ENCODE measurements around the gene SEPTIN1.

SEPTIN1 gene, protein sequence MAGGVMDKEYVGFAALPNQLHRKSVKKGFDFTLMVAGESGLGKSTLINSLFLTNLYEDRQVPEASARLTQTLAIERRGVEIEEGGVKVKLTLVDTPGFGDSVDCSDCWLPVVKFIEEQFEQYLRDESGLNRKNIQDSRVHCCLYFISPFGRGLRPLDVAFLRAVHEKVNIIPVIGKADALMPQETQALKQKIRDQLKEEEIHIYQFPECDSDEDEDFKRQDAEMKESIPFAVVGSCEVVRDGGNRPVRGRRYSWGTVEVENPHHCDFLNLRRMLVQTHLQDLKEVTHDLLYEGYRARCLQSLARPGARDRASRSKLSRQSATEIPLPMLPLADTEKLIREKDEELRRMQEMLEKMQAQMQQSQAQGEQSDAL

DNA sequence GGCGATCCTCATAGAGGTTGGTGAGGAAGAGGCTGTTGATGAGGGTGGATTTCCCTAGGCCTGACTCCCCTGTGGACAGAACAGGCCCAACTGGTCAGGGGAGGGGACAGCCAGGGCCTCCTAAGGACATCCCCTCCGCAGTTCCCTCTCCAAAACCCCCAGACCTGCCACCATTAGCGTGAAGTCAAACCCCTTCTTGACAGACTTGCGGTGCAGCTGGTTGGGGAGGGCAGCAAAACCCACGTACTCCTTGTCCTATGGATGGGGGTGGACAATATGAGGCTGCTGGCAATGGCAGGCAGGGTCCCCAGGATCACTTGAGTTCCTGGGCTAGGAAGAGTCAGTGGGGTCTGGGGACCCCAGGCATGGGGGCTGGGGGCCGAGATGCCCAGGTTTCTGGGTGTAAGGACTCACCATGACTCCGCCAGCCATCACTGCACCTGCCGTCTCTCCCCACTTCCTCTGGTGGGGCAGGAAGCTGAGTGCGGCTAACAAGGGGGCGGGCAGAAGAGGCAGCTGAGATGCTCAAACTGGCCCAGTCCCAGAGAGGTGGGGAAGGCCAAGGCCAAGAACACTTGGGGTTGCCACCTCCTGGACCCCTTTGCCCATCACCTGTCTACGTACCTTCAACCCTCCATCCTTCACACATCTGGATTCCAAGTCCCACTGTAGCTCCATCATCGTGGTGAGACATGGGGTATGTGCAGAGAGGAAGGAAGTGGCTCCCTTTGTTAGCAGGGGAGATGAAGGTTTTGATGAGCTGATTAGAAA lies at the start of gene SEPTIN1:
Gene SEPTIN1 (minus strand): TSS at position 451 of the 771 bp plus-strand sequence. CDS start 19 bp downstream, at position 432.
- DNase-seq, result no peak

DNA sequence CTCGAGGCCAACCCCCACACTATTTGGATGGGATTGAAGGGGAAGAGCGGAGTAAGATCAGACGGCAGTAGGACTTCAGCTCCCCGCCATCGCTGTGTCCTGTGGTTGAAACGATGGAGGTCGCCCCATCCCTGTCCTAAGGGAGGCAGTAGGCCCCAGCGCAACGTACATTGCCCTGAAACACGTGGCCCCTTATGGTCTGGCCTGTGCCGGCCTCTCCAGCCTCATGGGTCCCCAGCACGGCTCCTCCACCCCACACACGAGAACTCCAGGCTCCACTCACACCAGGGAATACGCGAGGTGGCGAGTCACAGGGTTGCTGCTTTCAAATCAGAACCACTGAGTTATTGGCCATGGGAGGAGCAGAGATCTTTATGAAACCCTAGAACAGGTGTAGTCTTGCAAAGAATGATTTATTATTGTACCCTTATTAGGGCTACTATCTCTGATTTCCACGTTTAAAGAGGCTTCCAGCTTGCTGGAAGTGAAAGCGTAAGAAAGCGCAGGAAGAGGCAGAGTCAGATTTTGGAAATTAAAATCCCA lies 48.1 kb upstream of the SEPTIN1 start:
- DNase-seq, result no peak

DNA sequence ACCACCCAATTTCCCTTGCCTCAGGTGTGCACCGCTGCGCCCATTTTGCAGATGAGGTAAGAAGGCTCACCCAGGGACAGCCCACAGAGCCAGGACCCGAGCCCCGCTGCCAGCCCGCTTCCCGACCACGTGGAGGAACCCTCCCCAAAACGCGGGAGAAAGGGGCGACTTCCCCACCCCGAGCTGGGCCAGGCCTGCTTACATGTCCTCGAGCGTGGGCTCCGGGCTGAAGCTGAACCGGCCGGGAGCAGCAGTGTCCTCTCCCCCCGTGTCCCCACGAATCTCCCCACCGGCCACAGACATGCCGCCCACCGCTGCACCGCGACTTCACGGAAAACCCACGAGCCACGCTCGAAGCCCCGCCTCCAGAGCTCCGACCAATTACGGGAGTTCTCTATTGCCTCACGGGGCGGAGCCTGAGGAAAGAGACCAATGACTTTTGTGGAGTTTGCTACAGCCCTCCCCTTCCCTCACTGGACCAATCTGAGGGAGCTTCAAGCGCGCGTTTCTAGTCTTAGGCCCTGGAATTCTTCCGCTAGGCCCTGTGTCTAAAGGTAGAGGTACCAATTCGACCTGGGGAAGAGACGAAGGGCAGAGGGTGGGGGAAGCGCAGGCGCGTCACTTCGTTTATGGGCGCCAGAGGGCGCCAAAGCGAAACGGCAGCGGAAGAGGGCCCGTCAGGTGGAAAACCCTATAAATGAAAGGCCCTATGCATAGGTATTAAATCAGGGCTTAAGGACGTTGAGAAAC lies 47.5 kb upstream of the SEPTIN1 start, which contains the start of gene DCTPP1:
Gene DCTPP1 (minus strand): TSS at position 353 of the 750 bp plus-strand sequence. CDS start 50 bp downstream, at position 303.
- DNase-seq, result no peak

DNA sequence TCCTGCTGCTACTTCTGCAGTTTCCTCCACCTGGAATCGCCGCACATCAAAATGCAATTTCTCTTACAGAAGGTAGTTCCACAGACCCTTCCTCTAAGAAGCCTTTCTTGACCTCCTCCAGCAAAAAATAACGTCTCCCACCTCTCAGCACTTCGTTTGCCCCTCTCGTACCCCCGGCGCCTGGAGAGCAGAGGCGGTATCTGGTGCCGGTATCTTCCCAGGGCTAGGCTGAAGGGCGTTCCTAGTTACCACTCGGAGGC lies 47.0 kb upstream of the SEPTIN1 start:
- no peak for DNase-seq

DNA sequence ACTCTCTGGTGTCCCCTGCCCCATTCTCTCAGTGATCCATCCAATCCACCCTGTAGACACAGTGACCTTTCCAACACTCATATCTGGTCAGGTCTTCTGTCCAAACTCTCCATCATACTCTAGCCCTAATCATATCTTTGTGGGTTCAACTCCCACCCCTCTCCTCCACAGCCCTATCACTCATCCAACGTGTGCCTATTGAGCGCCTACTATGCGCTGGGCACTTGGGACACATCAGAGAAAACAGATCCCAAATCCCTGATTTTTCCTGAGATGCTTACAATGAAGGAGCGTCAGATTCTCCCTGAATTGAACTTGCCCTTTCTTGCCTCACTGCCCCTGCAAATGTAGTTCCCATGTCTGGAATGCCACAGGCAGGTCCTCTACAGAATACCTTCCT lies 45.7 kb upstream of the SEPTIN1 start:
- DNase-seq, result no peak

DNA sequence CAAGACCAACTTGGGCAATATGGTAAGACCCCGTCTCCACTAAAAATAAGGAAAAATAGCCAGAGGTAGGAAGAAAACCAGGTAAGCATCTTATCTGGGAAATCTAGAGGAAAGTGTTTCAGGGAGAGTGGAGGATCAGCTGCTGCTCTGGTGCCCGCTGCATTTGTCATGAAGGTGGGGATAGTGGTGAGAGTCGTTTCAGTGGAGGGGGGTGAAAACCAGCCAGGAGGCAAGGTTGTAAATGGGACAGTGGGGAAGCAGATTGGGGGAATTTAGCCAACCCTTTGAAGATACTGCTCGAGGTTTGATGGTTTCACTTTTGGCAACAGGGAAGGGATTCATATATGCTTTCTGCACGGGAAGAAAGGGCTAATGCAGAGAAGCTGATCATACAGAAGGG lies 38.6 kb upstream of the SEPTIN1 start:
- DNase-seq, result no peak

DNA sequence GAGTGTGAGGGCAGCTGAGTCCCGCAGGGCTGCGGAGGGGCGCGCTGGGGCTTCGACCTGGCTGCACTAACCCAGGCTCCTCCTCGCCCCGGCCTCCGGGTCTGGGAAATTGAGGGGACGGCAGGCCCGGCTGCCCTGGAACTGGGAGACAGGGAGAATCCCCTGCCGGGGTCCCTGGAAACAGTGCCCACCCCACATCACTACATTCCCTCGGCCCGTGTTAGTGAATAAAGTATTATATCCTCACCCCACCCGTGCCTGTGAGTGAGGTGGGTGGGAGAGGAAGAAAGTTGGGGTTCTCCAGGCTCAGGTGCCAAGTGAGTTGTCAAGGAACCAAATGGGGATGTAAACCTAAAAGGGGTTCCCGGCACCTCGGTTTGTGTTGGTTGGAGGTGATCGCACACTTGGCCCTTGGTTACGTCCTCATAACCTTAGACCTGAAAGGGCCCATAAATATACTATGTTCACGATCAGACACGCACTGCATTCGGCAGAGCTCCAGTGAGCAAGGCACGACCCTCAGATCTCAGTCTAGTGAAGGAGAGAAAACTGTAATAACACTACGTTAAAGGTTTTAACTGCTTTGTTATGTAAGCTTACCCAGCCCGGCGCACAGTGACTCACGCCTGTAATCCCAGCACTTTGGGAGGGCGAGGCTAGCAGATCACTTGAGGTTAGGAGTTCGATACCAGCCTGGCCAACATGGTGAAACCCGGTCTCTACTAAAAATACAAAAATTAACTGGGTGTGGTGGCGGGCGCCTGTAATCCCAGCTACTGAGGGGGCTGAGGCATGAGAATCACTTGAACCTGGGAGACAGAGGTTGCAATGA lies 36.2 kb upstream of the SEPTIN1 start:
- DNase-seq, result no peak

DNA sequence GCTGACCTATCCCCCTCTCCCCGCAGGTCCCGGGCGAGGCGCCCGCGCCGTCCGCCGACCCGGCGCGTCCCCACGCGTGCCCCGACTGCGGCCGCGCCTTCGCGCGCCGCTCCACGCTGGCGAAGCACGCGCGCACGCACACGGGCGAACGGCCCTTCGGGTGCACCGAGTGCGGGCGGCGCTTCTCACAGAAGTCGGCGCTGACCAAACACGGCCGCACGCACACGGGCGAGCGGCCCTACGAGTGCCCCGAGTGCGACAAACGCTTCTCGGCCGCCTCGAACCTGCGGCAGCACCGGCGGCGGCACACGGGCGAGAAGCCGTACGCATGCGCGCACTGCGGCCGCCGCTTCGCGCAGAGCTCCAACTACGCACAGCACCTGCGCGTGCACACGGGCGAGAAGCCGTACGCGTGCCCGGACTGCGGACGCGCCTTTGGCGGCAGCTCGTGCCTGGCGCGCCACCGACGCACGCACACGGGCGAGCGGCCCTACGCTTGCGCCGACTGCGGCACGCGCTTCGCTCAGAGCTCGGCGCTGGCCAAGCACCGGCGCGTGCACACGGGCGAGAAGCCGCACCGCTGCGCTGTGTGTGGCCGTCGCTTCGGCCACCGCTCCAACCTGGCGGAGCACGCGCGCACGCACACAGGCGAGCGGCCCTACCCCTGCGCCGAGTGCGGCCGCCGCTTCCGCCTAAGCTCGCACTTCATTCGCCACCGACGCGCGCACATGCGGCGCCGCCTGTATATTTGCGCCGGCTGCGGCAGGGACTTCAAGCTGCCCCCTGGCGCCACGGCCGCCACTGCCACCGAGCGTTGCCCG lies 35.4 kb upstream of the SEPTIN1 start:
- no peak for DNase-seq

DNA sequence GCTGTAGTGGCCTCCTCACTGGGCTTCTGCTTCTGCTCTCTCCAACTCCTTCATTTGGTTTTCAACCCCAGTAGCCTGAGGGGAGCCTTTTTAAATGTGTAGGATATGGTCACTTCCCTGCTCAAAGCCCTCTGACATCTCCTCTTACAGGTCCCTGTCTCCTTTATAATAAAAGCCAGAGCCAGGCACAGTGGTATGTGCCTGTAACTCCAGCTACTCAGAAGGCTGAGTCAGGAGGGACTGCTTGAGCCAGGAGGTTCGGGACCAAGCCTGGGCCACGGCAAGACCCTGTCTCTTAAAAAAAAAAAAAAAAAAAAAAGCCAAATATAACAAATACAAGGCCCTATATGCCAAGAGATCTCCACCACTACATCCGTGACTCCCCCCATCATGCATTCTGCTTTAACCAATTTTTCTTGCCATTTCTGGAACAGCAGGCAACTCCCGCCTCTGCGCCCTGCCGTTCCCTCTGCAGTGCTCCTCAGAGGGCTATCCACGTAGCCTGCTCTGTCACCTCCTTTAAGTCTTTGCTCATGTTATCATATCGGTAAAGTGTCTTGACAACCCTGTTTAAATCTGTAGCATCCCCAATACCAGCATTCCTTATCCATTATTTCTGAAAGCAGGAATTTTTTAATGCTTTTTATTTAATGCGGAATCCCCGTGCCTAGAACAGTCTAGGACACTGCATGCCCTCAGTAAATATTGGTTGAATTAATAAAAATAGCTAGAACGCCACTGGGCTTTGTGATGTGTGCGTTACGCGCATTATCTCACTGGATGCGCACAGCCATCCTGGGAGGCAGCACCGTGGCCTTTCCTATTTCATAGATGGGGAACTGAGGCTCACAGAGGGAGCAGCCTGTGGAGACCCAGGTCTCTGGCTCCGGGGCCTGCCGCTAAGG lies 34.5 kb upstream of the SEPTIN1 start:
- DNase-seq, result no peak

DNA sequence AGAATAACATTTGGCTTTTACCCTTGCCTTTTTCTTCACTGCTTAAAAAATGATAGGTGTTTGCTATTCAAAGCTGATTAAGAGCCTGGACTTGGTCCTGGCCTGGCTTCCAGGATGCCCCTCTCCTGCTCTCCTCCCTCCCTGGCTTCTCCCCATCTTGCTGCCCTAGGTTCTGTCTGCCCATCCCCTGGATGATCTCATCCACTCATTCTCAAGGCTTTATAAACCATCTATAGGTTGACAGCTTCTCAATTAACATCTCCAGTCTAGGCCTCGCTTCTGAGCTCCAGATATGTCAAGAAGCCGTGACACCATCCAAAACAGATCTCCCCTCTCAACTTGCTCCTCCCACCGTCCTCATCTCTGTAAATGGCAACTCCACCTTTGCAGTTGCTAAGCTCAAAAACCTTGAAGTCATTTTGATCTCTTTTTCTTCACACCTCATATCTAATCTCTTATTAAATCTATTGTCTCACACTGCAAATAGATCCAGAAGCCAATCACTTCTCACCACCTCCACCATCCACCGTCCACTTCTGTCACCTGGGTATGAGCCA lies 33.8 kb upstream of the SEPTIN1 start:
- no peak for DNase-seq

DNA sequence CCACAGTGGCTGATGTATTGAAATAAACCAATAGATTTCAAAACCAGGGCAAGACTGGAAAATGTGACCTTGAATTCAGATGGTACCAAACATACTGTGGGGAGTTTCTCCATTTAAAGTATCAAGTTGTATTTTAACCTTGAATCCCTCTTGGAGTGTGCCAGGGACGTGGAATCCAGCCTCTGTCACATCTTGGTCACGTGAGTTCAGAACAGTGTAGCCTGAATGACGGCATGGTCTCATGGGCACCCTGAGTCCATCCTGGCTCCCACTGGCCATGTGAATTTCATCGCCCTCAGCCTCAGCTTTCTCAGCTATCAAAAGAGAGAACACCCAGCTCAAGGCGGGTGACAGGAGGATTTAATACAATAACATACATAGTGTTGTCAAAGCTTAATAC lies 31.8 kb upstream of the SEPTIN1 start:
- no peak for DNase-seq

DNA sequence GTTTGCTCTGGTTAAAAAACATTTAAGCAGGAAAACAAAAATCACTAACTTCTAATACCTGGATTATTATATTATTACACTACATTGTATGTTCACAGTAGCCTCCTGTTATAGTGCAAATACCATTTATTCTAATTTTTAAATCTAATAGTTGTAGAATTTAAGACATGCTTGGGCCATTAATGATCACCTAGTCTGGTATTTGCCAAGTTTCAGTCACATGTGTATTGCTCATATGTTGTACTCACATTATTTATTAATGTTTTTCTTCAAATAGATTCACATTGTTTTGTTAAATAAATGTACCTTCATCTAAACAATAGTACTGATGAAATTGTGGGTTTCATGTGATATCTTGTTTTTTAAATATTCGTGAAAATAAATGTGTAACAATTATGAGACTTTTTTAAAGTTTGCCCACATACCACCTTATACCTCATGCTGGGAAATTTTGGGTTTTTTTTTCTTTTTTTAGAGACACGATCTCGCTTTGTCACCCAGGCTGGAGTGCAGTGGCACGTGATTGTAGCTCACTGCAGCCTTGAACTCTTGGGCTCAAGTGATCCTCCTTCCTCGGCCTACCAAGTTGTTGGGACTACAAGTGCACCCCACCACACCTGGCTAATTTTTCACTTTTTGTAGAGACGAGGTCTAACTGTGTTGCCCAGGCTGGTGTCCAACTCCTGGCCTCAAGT lies 30.9 kb upstream of the SEPTIN1 start:
- DNase-seq, result no peak

DNA sequence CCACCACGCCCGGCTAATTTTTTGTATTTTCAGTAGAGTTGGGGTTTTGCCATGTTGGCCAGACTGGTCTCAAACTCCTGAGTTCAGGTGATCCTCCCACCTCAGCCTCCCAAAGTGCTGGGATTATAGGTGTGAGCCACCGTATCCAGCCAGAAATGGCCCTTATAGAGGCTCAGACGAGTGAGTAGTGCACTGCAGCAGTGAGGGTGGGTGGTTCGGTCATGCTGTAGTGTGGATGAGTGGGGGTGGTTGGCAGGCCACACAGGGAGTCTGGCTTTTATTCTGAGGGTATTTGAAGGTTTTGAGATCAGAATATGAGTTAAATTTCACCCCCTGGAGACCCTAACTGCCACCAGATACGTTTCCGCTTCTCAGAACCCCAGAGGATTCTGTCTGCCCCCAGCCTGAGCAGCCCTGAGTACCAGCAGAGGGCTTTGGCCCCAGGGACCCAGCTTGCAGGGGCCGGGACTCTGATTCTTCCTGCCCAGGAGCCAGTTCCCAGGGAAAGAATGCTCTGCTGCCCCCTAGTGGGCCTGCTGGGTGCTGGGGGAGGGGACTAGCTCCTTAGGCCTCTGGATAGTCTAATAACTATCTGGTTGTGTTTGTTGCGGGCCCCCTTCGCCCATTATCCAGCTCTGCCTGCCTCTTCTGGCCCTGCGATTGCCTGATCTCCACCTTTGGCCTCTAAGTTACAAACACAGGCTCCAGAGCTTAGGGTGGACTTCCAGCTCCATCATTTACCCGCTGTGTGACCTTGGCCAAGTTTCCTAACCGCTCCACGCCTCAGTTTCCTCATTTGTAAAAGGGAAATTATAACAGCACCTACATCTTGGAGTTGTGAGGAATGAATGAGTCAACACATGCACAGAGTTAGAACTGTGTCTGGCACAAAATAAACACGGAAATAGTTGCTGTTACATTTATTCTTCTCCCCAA lies 27.0 kb upstream of the SEPTIN1 start:
- no peak for DNase-seq

DNA sequence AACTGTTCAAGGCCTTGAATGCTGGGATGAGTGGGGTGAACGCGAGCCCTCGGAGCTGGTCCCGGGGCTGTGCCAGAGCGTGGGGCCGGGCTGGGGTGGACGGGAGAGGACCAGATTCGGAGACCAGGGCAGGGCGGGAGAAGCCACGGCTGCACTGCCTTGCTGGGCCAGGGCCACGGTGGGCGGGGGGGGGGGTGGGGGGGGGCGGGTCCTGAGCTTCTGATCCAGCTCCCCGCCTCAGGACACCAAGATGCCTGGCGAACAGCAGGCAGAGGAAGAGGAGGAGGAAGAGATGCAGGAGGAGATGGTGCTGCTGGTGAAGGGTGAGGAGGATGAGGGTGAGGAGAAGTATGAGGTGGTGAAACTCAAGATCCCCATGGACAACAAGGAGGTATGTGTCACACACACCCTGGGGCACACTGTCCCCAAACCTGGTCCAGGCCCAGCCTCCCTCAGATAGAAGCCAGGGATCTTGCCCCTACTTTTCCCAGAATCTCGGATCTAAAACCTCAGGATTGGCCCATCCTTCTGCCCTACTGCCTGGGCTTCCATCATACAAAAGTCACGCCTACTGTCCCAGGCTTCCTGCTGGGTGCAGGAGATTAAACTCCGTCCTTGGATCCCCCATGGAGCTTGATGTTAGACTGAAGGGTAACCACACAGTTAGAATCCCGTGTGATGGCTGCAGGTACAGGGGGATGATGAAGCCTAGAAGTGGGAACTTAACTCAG lies 25.6 kb upstream of the SEPTIN1 start:
- DNase-seq, result no peak

DNA sequence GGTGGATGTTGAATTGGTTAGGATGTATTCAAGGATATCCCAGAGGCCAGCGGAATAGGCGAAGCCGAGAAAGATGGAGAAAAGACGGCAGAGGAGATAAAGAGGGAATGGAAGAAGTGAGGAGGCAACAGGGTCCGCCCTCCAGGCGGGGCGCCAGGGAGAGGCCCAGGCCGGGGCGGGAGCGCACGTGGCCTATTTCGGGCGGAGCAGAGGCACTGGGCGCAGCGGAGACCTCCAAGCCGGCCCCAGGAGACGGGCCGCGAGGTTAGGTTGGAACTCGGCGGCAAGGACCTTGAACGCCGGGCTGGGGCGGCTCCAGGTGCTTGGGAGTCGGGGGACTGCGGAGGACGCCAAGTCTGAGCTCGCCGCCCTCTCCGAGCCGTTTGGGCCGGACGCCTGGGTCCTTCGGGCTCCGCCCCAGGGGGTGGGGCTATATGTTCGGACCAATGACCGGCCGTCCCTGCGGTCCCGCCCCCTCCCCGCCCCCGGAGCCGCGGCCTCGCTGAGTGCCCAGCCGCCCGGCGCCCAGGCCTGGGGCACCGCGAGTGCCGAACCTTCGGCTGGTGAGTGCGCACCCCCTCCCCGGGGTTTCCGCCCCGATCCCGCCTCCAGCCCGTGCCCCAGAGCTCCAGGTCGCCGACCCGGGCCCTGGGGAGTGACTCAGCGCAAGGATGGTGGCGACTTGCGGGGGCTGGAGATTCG lies 24.9 kb upstream of the SEPTIN1 start, which contains the start of gene ZNF771:
Gene ZNF771 (plus strand): TSS at position 505 of the 702 bp plus-strand sequence. CDS start 448 bp downstream, outside the sequence.
- DNase-seq, result peak; percentile 90

DNA sequence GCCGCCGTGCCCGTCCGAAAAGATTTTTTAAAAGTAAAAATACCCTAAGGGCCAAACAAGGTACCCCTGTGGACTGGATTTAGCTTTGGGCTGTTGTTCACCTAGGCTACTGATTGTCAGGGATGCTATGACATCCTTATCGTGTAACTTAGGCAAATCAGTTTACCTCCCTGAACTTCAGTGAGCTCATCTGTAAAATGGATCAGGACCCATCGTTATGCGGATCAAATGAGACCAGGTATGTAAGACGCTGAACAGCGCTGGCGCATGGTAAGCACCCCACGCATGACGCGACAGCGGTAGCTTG lies 24.4 kb upstream of the SEPTIN1 start:
- DNase-seq, result no peak
